SKM-1 treated with dmso at 0.1 percent for 144 hours (cell line): Measurements from ENCODE around the gene BBS10.
"Not testable (repeated sequence)": the region's sequence is repeated elsewhere in the genome, so short reads cannot be mapped to it uniquely, and the experiment has no call there.

Source experiments
- DNase-seq: peaks from one replicate; lab custom pipeline; 2025; ENCODE audit not compliant: unreplicated experiment; lab: John Stamatoyannopoulos, UW

Gene BBS10

DNA sequence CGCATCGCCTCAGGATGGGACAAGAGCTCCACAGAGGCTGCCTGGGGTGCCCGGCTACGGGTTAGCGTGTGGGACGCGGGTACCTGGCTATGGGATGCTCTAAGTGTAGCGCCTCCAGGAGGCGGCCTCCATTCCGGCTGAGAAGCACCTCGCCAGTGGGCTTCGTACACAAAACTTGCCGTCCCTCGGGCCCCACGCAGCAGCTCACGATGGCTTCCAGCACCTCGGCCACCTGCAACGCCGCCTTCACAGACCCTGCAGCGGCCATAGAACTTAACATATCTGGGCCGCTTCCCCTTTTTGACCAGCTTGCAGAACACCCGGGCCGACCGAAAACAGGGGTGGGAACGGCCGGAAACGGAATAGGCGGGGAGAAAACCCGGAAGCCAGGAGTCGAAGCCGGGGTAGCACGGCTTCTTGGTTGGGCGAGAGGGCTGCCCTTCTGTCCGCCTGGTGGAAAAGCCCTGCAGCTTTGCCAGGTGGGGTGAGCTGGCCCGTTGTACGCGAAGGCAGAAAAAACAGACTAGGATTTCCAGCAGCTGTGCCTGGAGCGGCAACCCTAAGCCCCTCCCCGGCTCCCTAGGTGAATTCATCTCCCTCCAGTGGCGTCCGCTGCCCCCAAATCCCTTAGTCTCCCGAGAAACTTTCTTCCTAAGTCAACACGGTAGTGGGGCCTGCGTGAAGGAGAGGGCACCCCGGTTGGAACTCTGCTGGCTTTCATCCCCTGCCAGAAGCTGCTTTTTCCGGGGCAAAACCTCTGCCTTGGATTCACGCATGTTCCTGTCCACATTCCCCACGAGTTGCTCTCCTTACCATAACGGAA lies at the start of gene BBS10:
TSS of gene BBS10 (minus strand) at position 337 of the 823 bp plus-strand sequence. CDS start at position 280, 57 bp downstream.
- DNase-seq = peak; percentile 67

DNA sequence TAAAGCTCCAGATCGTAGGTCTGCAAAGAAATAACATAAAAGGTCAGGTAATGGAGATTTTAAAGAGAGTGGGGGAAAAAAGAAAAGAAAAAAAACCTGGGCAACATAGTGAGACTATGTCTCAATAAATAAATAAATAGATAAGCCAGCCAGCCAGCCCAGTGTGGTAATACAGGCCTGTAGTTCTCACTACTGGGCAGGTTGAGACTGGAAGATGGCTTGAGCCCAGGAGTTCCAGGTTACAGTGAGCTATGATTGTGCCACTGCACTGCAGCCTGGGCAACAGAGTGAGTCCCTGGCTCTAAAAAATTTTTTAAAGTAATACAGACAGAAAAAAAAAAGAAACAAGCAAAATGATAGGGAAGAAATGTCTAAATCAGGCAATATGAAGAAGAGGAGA lies 43.2 kb upstream of the BBS10 start:
- no peak for DNase-seq

DNA sequence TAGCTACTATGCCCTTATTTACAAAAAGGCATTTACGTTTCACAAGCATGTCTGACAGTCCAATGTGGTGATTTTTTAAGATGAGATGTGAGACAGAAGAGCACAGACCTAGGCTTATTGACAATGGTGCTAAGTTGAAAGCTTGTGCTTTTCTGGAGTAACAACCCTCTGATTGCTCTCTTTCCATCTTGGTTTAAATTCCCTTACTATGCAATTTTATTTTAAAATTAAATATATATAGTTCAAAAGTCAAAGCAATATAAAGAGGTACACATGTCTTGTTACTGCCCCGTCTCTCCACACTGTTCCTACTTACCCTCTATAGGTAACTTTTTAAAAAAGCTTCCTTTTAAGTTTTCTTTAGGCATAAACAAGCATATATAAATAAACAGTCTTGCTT lies 39.4 kb upstream of the BBS10 start:
- DNase-seq = no peak

DNA sequence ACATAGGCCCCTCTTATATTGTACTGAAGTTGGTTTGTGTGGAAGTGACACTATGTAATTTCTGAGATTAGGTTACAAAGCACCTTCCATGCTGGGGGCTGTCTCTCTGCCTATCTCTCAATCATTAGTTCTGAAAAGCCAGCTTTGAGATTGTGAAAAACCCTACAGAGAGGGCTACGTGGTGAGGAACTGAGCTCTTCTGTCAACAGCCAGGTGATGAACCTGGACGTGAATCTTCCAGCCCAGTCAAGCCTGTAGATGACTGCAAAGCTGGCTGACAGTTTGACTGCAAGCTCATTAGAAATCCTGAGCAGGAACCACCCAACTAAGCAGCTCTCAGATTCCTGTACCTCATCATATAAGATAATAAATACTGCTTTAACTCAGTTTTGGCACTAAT lies 36.3 kb upstream of the BBS10 start:
- DNase-seq = no peak

DNA sequence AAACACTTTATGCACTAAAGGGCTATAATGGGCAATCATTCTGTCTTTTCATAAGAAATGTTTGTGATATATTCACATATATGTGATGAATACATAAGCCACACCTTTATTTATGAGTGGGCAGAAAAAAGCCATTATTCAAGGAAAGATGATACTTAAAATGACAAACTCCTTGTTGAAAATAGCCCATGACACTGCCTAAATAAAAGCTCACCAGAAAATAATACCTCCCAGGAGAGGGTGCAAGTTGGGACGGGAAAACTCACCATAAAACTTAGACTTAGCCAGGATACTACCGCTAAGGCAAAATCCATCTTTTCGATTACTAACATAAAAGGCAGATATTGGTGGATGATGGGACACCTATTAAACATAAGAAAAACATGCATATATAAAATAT lies 35.8 kb upstream of the BBS10 start:
- no peak for DNase-seq

DNA sequence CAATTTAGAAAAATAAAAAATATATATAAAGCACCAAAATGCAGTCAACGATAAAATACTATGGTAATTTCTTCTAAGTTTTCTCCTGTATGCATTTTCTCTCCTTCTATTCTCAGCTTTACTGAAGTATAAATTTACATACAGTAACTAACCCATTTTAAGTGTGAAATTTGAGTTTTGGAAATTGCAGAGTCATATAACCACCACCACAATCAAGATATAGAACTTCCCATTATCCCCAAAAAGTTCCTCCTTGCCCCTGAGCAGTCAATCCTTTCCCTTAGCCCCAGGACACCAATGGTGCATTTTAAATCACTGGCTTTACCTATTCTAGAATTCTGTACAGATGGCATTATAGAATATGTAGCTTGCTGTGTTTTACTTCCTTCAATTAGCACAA lies 31.0 kb upstream of the BBS10 start:
- no peak for DNase-seq

DNA sequence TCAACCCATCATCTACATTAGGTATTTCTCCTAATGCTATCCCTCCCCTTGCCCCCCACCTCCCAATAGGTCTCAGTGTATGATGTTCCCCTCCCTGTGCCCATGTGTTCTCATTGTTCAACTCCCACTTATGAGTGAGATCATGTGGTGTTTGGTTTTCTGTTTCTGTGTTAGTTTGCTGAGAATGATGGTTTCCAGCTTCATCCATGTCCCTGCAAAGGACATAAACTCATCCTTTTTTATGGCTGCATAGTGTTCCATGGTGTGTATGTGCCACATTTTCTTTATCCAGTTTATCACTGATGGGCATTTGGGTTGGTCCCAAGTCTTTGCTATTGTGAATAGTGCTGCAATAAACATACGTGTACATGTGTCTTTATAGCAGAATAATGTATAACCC lies 28.7 kb upstream of the BBS10 start:
- not testable (repeated sequence) for DNase-seq

DNA sequence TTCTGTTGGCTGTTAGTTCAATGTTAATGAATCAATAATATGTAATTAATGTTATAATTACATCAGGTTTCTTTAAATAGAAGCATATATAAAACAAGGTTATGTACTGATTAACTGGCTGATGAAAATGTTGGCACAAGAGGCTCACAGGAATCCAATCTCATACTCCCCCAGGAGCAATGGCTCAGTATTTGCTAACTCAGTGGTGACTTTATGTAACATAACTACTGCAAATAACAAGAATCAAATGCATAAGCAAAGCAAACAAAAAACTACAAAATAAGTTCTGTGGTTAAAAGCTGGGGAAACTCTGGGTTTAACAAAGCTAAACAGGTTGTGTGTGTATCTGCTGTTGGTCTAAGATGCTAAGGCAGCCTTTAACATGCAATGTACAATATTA lies 27.7 kb upstream of the BBS10 start:
- no peak for DNase-seq

DNA sequence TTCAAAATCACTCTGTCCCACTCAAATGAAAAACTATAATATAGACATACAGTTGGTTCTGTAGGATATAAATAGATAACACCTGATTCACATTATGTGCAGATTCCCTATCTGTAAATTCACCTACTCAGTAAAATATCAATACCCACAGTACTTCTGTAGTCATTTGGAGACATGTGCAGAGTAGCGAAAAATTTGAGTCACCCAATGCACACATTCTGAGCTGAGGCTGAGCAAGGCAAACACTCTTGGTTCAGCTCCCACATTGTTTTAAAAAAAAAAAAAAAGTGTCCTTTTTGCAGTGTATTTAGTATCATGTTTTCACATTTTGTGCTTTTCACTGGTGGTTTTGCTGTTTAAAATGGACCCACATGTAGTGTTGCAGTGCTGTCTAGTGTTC lies 27.3 kb upstream of the BBS10 start:
- DNase-seq = no peak

DNA sequence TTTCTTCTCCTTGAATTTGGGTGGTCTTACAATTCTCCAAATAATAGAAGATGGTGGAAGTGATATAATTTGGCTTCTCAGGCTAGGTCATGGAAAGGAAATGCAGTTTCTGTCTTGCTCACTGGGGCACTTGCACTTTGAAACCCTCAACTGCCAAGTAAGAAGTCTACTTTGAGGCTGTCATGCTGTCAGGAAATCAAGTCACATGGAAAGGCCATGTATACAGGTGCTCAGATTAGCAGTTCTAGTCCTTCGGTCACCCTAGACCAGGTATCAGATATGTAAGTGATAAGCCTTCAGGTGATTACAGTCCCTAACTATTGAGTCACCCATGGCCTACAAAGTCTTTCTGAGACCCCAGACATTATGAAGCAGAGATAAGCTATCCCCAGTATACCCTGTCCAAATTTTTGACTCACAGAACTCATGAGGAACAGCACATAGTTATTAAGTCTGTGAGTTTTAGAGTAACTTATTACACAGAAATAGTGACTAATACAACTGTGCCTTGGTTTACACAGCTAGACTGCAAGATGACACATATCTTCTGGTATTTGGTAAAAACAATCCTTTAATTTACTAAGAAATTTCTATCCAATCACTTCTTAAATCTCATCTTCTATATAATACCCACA lies 26.3 kb upstream of the BBS10 start:
- DNase-seq = no peak

DNA sequence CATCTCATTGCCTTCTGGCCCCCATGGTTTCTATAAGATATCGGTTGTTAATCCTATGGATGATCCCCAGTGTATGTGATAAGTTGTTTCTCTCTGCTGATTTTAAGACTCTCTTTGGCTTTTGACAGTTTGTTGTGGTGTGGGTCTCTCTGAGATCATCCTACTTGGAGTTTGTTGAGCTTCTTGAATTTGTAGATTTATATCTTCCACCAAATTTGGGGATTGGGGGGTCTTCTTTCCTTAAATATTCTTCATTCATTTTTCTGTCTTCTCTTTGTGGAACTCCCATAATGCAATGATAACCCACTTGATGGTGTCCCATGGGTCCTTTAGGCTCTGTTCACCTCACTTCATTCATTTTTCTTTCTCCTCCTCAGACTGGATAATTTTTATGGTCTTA lies 20.0 kb upstream of the BBS10 start:
- DNase-seq = no peak

DNA sequence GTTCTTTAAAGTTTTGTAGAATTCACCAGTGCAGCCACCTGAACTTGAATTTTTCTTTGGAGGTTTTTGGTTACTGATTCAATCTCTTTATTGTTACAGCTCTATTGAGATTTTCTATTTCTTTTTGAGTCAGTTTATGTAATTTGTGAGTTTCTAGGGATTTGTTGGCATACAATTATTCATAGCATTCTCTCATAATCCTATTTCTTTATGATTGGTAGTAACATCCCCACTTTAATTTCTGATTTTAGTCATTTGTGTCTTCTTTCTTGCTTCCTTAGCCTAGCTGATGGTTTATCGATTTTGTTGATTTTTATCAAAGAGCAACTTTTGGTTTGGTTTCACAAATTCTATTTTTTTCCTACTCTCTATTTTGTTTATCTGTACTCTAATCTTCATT lies 17.9 kb upstream of the BBS10 start:
- no peak for DNase-seq

DNA sequence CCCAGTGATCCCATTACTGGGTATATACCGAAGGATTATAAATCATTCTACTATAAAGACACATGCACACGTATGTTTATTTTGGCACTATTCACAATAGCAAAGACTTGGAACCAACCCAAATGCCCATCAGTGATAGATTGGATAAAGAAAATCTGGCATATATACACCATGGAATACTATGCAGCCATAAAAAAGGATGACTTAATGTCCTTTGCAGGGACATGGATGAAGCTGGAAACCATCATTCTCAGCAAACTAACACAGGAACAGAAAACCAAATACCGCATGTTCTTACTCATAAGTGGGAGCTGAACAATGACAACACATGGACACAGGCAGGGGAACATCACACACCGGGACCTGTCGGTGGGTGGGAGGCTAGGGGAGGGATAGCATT lies 15.9 kb upstream of the BBS10 start:
- DNase-seq = not testable (repeated sequence)

DNA sequence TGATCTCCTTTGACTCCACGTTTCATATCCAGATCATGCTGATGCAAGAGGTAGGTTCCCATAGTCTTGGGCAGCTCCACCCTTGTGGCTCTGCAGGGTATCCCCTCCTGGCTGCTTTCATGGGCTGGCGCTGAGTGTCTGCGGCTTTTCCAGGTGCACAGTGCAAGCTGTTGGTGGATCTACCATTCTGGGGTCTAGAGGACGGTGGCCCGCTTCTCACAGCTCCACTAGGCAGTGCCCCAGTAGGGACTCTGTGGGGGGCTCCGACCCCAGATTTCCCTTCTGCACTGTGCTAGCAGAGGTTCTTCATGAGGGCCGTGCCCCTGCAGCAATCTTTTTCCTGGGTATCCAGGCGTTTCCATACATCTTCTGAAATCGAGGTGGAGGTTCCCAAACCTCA lies 12.1 kb upstream of the BBS10 start:
- DNase-seq = no peak

DNA sequence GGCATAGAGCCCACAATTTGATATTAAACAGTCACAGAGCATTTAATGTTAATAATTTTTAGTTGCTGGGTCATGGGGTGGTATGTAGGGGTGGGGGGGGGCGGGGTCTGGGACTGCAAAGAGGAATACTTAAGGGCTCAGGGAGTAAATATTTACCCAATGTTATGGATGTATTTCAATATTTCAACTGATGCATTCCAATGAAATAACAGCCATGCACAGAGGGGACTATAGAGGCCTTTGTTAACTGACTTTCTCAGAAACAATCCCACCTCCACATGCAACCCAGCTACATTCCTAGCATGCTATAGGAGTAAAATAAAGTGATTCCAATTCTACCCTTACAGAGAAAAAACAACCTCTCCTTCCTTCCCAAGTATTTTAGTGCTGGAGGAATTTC lies 7.9 kb upstream of the BBS10 start:
- DNase-seq = no peak

DNA sequence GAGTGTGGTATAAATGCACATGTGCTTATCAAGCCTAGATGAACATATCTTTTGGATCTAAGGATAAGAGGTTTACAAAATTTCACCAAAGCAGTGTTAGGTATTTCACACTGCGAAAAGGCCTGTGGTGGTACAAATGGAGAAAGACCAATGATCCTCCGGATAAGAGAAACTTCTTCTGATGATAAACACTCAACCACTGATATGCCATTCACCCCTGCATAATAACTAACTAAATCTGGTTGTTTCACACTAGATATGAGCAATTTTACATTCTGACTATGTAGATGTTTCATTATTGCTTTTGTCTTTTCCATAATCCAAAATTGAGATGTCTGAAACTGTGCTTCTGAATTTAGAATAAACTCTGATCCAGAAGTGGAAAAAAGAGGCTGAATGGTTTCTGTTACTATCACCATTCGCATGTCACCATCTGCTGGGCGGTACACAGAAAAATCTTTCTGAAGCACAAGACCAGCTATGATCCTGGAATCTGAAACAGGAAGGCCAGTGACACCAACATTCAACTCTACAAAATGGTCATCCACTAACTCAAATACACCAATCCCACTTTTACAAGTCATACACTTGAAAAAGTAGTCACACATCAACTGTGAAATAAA lies 1.3 kb downstream of the BBS10 start:
- DNase-seq = peak; percentile 11

DNA sequence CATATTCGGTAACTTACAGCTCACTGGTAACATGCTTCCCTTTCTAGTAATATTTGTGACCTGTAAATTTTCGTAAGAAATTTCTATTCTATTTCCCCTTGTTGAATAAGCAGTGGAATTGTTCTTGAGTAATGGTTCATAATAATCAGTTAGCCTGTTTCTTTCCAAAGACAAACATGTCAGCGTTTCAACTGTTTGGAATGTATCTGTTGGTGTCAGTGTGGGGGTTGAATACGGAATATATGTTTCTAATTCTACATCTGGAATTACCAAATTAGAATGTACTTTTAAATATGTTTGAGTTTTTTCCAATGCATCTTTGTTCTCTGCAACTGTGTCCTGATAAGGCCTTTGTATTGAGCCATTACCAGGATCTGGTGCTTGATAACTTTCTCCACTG lies 2.0 kb downstream of the BBS10 start:
- DNase-seq = no peak

DNA sequence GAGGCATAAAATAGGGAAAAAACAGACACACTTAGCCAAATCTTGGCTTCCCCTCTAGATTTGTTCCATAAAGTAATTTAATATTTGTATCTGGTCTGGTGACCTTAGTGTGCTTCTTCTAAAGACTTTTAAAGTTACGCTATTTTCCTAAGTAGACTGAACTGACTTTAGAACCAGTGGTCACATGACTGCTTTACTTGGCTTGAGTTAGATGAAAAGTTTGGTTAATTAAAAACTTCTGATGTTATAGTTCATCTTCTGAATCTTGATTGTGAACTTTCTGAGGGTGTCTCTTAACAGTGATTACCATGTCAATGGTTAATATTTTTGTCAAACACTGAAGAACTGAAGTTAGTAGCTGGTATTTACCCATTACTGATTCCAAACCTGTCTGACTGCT lies 2.6 kb downstream of the BBS10 start:
- no peak for DNase-seq

DNA sequence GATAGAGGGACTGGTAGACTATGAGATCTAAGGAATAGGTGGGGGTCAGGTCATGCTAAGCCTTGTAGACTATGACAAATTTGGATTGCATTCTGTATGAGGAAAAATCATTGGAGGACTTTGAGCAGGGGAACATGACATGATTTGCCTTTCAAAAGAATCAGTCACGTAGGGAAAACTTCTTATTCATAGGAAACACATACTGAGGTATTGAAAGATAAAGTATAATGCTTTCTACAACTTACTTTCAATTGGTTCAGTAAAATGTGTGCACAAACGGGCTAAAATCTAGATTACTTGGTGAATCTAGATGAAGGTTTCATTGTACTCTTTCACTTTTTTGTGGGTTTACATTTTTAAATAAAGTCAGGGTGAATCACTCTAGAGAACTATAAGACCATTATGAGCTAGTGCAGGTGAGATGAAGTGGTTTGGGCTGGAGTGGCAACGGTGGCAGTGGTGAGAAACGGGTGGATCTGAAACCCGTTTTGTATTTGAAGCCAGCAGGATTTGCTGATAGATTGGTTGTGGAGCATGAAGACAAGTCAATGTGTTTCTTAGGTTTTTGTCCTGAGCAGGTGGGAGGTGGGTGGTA lies 6.7 kb downstream of the BBS10 start:
- DNase-seq = no peak

DNA sequence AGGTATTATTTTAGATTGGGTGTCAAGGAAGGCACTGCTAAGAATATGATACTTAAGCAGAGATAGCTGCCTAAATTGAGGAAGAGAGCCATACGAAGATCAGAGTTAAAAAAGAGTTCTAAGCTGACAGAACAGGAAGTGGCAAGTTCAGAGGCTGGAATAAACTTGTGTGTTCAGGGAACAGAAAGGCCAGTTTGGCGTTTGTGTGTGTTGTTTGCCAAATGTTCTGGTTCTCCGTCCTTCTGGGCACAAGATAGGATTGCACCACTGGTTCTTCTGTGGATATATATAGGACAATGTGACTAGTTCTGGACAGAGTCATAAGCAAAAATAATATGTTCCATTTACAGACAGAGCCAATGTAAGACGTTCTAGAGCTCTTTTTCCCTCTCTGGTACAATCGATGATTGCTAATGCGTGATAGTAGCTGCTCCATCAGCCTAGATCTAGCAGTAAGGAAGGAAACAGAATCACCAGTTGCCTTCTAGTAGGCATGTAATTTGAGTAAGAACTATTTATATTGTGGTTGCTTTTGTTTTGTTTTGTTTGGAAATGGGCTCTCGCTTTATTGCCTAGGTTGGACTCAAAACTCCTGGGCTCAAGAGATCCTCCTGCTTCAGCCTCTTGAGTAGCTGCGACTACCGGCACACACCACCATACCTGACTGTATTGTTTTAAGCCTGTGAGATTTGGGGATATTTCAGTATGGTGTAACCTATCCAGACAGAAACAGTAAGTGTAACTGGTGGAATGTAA lies 7.4 kb downstream of the BBS10 start:
- peak; percentile 23 for DNase-seq

DNA sequence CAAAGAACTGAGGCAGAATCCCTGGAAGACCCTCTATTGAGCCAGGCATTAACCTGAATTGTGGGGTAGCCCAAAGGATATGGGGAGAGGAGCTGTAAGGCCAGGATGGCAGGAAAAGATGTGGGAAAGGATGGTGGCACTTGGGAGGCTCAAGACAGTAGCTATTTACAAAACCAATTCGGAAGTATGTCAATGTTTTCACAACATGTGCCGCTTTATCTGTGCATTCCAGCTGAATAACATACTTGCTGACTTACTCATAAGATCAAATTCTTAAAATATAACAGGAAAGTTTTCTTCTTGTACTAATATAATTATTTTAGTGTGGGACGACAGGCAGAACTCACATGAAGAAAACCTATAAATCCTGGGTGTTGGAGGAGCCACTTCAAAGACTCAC lies 10.6 kb downstream of the BBS10 start:
- DNase-seq = no peak
